Measurements from ENCODE around the gene CDC42BPB. TPM values are rescaled to one million over a fixed set of nuclear protein-coding genes. Genes with fewer than 3 reads are reported as not detected.

CDC42BPB gene
- total RNA-seq, 2 experiments from 2014 or later: 6.4 to 7.4 TPM

DNA sequence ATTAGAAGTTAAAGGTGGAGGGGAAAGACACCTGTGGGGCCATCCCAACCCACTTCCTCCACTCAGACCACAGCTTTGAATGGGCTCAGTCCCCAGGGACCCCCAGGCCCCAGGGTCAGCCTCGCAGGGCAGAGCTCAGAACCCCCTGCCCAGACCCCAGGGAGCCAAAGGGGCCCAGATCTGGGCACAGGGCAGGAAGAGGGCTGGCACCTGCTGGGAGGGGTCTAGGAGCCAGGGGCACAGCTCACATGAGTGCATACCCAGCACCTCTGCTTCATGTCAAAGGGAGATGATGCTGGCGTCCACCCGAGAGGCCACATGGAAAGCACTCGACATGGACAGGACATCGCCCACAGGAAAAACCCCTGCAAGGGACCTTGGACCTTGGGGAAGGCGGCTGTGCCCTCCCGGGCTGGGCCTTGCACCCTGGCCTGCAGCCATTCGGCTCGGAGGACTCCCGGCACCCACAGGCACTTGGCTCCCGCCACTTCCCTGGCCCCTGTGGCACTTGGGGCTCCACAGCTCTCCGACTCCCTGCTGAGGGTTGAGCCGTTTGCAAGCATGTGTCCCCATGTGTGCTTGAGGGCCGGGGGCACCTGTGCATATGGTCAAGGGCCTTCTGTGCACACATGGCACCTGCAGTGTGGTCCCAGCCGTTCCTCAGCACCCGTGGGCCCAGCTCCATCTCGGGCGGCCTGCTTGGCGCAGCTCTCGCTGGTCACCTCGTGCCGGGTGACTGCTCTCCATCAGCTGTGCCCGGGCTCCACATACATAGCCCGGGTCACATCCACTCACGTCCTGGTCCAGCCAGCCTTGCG lies 142.7 kb downstream of the CDC42BPB start:
- Mint-ChIP-seq H3K27ac (no peak overlapping the region), H3K9me3 (no peaks in the 10 kb centered on the region), H3K27me3 (no peaks in the 10 kb centered on the region), H3K4me3 (no peak overlapping the region), H3K4me1 (ENCODE audit: low read depth) (no peaks in the 10 kb centered on the region), H3K36me3 (no peaks in the 10 kb centered on the region)
- ChIA-PET CTCF (interaction anchor here (1.5 to 4.5 kb wide), 2 partner anchors 10 to 220 kb away, joined by 4 to 49 read pairs; no protein-coding TSS in a partner anchor), POLR2A (interaction anchor here (0.6 kb wide), 1 partner anchor 218 kb away, joined by 3 read pairs; no protein-coding TSS in a partner anchor)
- intact Hi-C loops (cut with micrococcal nuclease): no loop called here
- no peak for DNase-seq

DNA sequence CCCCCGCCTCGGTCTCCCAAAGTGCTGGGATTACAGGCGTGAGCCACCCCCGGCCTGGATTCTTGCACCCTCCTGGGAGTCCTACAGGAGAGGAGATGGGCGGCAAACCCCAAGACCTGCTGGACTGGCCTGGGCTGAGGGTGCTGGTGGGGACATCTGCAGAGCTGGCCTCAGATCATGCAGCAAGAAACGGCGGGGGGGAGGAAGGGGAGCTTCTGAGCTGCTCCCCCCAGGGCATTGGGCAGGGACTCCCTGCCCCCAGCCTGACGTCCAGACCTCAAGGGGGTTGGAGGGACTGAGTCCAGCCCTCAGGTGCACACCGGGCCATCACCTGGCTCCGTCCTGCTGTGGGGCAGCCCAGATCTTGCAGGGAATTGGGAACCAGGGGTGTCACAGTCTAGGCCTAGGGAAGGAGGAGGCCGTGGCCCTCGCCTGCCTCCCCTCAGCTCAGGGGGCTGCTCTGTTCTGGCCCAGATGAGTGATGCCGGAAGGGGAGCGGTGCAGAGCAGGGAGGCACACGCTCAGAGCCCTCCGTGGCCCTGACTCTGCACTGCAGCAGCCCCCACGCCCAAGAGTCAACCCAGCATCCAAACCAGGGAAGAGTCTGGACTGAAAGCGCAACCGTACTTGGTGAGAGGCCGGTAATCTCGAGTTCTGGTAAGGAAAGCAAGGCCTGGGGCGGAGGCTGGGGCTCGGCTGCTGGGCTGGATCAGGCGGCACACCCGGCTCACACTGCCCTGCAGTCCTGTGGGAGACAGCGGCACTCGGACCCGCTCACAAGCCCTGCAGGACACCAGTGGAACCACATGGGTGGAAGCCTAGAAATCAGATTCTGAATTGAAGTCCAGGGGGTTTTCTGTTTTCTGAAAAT lies 143.8 kb downstream of the CDC42BPB start:
- intact Hi-C loops (cut with micrococcal nuclease): no loop called here

DNA sequence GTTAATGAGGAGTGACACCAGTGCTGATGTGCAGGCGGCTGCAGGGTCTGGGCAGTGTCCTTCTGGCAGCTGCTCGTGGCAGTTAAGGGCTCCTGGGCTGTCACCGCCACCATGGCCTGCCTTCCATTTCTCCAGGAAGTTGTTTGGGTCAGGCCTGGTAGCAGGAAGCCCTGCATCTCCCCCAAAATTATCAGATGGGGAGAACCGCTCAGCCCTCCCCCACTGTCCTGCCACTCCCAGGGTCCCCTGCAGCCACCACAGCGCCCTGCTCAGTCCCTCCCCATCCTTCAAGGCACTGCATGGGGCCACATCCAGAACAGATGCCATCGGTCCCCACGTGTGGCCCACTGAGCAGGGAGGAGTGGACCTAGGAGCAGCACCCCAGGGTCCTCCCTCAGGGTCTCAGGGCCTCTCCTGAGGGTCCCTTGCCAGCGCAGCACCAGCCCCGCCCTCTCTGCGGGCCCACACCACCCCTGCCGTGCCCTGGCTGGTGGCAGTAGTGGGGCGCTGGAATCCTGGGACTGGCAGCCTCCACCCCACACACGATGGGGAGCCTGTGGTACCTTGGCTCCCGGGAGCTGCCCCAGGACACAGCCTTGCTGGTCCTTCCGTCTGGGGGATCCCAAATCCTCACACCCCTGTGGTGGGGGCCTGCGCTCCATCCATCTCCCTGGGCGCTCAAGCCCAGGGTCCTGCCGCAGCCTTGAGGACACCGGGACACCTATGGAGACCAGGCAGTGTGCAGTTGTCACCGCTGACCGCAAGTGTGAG lies 145.2 kb downstream of the CDC42BPB start:
- ChIA-PET POLR2A (no interaction called here), CTCF (no interaction called here)
- intact Hi-C loops (cut with micrococcal nuclease): no loop called here
- no peak overlapping the region for H3K27ac Mint-ChIP-seq
- no peaks in the 10 kb centered on the region for H3K27me3 Mint-ChIP-seq
- no peaks in the 10 kb centered on the region for H3K4me1 Mint-ChIP-seq (ENCODE audit: low read depth)
- H3K9me3 Mint-ChIP-seq: no peaks in the 10 kb centered on the region
- peaks cover 4% of the 10 kb centered on the region for H3K36me3 Mint-ChIP-seq
- DNase-seq: no peak
- H3K4me3 Mint-ChIP-seq: no peak overlapping the region

More for the DNA sequence above, 143.8 kb downstream of the CDC42BPB start:
- Mint-ChIP-seq H3K36me3 (no peaks in the 10 kb centered on the region), H3K9me3 (no peaks in the 10 kb centered on the region), H3K27me3 (no peaks in the 10 kb centered on the region), H3K4me1 (ENCODE audit: low read depth) (no peaks in the 10 kb centered on the region), H3K4me3 (no peak overlapping the region), H3K27ac (no peak overlapping the region)
- POLR2A ChIA-PET: no interaction called here
- CTCF ChIA-PET: no interaction called here
- DNase-seq: no peak

DNA sequence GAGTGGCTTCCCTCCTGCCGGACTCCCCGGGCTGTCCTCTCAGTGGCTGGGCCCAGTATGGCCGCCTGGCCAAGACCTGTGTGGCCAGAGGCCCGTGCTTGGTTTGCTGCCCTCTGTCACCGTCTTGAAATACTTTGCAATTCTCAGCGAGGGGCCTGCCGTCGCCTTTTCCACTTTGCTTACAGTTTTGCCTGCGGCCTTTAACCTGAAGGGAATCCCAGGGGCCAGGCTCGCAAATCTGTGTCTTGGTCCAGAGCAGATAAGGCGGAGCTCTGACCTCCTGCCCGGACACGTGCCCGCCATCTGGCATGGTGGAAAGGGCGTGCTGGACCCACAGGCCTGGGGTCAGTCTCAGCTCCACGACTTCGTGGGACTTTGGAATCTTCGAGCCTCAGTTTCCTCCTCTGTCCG lies 145.8 kb downstream of the CDC42BPB start:
- Mint-ChIP-seq H3K4me3 (no peak overlapping the region), H3K27me3 (no peaks in the 10 kb centered on the region), H3K4me1 (ENCODE audit: low read depth) (no peaks in the 10 kb centered on the region), H3K9me3 (no peaks in the 10 kb centered on the region), H3K36me3 (peaks cover 8% of the 10 kb centered on the region), H3K27ac (no peak overlapping the region)
- CTCF ChIA-PET: no interaction called here
- intact Hi-C loops (cut with micrococcal nuclease): no loop called here
- POLR2A ChIA-PET: no interaction called here
- no peak for DNase-seq

- intact Hi-C loops (cut with micrococcal nuclease): no loop called here
- H3K27me3 Mint-ChIP-seq: no peaks in the 10 kb centered on the region
- peaks cover 15% of the 10 kb centered on the region for H3K36me3 Mint-ChIP-seq
- no peaks in the 10 kb centered on the region for H3K9me3 Mint-ChIP-seq
- H3K27ac Mint-ChIP-seq: no peak overlapping the region
- no peak for DNase-seq
- H3K4me1 Mint-ChIP-seq (ENCODE audit: low read depth): no peaks in the 10 kb centered on the region
- CTCF ChIA-PET: no interaction called here
- no peak overlapping the region for H3K4me3 Mint-ChIP-seq
- POLR2A ChIA-PET: no interaction called here
Measured at GRCh38 chr14:102910442-102910841, 146.9 kb downstream of the CDC42BPB start.

DNA sequence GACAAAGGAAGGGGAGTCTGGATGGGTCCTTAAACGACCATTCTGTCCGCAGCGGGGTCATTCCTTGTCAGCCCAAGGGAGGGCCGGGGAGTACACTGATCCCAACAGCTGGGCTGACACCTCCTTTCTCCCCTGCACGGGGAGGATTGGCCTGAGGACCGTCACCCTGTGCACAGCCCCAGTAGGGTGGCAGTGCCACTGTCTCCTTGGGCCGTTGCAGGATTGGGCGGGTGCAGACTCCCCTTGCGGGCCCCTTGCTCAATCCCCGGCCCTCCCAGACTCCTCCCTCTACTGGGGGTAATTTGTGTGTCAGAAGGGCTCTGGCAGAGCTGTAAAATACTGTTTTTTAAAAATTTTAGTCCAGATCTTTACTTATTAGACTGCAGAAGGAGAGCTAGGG lies 147.4 kb downstream of the CDC42BPB start:
- Mint-ChIP-seq H3K4me3 (no peak overlapping the region), H3K36me3 (peaks cover 20% of the 10 kb centered on the region), H3K27ac (no peak overlapping the region), H3K9me3 (no peaks in the 10 kb centered on the region), H3K27me3 (no peaks in the 10 kb centered on the region), H3K4me1 (ENCODE audit: low read depth) (no peaks in the 10 kb centered on the region)
- no peak for DNase-seq
- POLR2A ChIA-PET: no interaction called here
- CTCF ChIA-PET: no interaction called here
- intact Hi-C loops (cut with micrococcal nuclease): no loop called here

DNA sequence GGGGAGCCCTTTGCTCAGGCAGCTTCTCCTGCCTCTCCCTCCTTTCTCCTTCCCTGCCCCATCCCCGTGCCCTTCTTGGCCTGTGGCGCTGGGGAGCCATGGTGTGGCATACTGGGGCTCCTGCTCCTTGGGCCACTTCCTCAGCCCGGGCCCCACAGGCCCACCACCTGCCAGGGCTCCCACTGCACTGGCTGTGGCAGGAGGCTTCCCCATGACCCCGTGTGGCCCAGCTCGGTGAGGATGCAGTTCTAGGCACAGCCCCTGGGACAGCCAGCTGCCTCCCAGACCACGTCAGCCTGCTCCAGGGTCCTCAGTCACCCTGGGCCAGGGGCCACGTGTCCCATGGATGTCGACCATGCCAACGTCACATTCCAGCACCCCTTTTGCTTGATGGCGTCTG lies 147.9 kb downstream of the CDC42BPB start:
- Mint-ChIP-seq H3K4me1 (ENCODE audit: low read depth) (no peaks in the 10 kb centered on the region), H3K36me3 (peaks cover 20% of the 10 kb centered on the region), H3K9me3 (no peaks in the 10 kb centered on the region), H3K27me3 (no peaks in the 10 kb centered on the region), H3K27ac (no peak overlapping the region), H3K4me3 (no peak overlapping the region)
- no peak for DNase-seq
- CTCF ChIA-PET: no interaction called here
- POLR2A ChIA-PET: no interaction called here
- intact Hi-C loops (cut with micrococcal nuclease): no loop called here

DNA sequence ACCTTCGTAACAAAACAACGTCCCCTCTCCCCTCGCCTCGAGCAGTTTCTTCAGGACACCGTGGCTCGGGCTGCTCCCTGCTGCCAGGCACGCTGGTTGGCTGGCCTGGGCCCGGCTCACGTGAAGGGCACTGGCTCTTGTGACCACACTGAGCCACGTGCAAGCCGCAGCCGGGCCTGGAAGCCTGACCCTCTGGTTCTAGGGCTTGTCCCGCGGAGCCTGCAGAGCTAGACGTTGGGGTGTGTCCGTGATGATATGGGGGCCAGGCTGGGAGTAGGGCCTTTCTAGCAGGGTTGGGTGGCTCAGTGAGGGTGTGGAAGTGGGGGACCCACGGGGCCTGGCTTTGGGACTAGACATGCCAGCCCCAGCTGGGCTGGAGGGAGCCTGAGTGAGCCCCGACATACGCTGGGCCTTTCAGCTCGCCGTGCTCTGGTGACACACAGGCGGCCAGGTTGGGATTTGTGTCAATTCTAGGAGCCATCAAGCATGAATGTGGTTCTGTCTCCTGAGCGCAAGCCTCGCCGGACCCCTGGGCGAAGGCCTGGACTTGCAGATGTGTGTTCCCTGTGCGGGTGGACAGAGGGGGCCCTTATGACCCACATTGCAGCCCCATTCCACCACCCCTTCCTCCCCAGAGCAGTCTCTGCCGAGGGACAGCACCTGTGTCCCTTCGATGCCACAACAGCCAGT lies 148.4 kb downstream of the CDC42BPB start:
- CTCF ChIA-PET: no interaction called here

DNA sequence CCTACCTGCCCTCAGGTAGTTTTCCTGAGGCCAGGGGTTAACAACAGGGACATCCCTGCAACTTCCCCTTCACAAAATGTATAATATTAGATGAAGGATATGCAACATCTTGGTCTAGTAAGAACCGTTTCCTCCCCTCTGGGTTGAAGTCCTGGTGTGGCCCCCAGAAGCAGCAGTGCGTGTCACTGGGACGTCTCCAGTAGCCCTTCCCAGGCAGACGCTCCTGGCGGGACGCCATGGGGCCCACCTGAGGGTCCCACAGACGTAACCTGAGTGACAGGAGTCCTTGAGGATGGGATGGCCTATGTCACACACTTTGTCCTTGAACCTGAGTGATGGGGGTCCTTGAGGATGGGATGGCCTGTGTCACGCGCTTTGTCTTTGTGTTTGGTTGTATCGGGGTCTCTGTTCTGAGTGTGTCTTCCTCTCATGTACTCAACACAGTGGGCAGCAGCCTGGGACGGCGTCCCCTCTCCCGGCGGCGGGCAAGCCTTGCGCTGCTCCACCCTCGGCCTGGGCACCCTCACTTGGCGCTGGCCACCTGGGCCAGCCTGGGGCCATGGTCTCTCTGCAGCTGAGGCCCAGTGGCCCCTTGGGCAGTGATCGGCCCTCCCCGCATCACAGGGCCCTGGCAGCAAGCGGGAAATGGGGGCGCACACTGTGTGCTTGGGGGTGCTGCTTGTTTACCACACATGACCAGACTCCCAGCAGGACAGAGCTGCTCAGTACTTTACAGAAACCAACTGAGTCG lies 149.2 kb downstream of the CDC42BPB start:
- H3K27ac Mint-ChIP-seq: no peak overlapping the region
- H3K4me1 Mint-ChIP-seq (ENCODE audit: low read depth): no peaks in the 10 kb centered on the region
- ChIA-PET CTCF (no interaction called here), POLR2A (no interaction called here)
- DNase-seq: no peak
- no peaks in the 10 kb centered on the region for H3K27me3 Mint-ChIP-seq
- intact Hi-C loops (cut with micrococcal nuclease): no loop called here
- H3K36me3 Mint-ChIP-seq: peaks cover 29% of the 10 kb centered on the region
- H3K4me3 Mint-ChIP-seq: no peak overlapping the region
- H3K9me3 Mint-ChIP-seq: no peaks in the 10 kb centered on the region

More for the DNA sequence above, 148.4 kb downstream of the CDC42BPB start:
- H3K9me3 Mint-ChIP-seq: no peaks in the 10 kb centered on the region
- H3K27me3 Mint-ChIP-seq: no peaks in the 10 kb centered on the region
- H3K27ac Mint-ChIP-seq: no peak overlapping the region
- no peaks in the 10 kb centered on the region for H3K4me1 Mint-ChIP-seq (ENCODE audit: low read depth)
- no peak overlapping the region for H3K4me3 Mint-ChIP-seq
- POLR2A ChIA-PET: no interaction called here
- peaks cover 23% of the 10 kb centered on the region for H3K36me3 Mint-ChIP-seq
- intact Hi-C loops (cut with micrococcal nuclease): no loop called here
- DNase-seq: no peak

GRCh38 chr14:102907303-102907844 lies 150.0 kb downstream of the CDC42BPB start:
- H3K9me3 Mint-ChIP-seq: no peaks in the 10 kb centered on the region
- no peak overlapping the region for H3K27ac Mint-ChIP-seq
- no peaks in the 10 kb centered on the region for H3K27me3 Mint-ChIP-seq
- intact Hi-C loops (cut with micrococcal nuclease): no loop called here
- DNase-seq: no peak
- POLR2A ChIA-PET: no interaction called here
- no peaks in the 10 kb centered on the region for H3K4me1 Mint-ChIP-seq (ENCODE audit: low read depth)
- no peak overlapping the region for H3K4me3 Mint-ChIP-seq
- peaks cover 36% of the 10 kb centered on the region for H3K36me3 Mint-ChIP-seq
- CTCF ChIA-PET: no interaction called here

- no peak for DNase-seq
- intact Hi-C loops (cut with micrococcal nuclease): no loop called here
- ChIA-PET CTCF (interaction anchor here (1.9 kb wide), 1 partner anchor 212 kb away, joined by 5 read pairs; no protein-coding TSS in a partner anchor), POLR2A (no interaction called here)
- H3K4me1 Mint-ChIP-seq (ENCODE audit: low read depth): no peaks in the 10 kb centered on the region
- H3K27ac Mint-ChIP-seq: no peak overlapping the region
- no peaks in the 10 kb centered on the region for H3K9me3 Mint-ChIP-seq
- no peaks in the 10 kb centered on the region for H3K27me3 Mint-ChIP-seq
- H3K36me3 Mint-ChIP-seq: peaks cover 36% of the 10 kb centered on the region
- H3K4me3 Mint-ChIP-seq: no peak overlapping the region
Measured at GRCh38 chr14:102906616-102907302, 150.6 kb downstream of the CDC42BPB start.

All from activated CD4-positive, alpha-beta memory T cell treated with anti-CD3 and anti-CD28 coated beads for 36 hours (primary cell).